Stimulated activated CD8-positive, alpha-beta memory T cell treated with anti-CD3 and anti-CD28 coated beads, Interleukin-15, amount 100 ng/mL, for 24 hours (primary cell): ENCODE results near the gene DNAJB6.
"Not testable (repeated sequence)": the region's sequence is repeated elsewhere in the genome, so short reads cannot be mapped to it uniquely, and the experiment has no call there.

Experiments used
- DNase-seq: peaks from one replicate; pipeline ENCODE4 v3.0.0-alpha.2; 2020; ENCODE audit warnings: low read depth

The DNAJB6 gene

DNA sequence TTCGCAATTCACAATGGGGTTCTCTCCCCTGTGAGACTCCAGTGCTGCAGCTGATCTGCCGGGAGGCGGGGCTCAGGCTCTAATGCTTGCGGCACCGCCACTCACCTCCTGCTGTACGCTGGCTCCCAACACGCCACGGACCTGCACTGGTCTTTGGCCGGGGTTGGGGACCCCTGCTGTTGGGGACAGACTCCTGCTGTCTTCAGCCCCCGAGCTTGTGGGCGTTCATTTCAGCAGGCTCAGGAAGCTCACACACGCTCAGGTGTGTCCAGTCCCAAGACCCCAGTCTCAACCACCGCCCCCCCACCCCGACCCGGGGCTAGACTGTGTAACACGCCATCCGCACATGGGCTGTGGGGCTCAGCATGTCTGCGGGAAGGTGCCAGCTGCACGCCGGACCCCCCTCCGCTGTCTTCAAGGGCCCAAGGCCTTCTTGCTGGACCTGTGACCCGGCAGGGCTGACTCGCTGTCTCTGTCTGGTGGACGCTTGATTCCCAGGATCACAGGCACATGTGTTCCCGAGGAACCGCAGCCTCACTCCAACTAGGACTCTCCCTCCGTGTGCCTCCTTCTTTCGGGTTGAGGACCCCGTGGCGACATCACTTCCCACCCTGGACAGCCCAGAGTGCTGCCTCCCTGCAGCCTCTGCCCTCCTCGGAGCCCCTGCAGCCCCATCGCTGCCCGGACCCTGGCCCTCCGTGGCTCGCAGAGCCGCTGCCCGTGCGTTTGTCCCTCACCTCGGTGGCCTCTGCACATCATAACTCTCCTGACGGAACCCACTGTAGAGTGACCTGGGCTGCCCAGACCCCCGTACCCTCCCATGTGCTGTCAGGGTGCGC is 106.4 kb downstream of the DNAJB6 start:
- DNase-seq = no peak

DNA sequence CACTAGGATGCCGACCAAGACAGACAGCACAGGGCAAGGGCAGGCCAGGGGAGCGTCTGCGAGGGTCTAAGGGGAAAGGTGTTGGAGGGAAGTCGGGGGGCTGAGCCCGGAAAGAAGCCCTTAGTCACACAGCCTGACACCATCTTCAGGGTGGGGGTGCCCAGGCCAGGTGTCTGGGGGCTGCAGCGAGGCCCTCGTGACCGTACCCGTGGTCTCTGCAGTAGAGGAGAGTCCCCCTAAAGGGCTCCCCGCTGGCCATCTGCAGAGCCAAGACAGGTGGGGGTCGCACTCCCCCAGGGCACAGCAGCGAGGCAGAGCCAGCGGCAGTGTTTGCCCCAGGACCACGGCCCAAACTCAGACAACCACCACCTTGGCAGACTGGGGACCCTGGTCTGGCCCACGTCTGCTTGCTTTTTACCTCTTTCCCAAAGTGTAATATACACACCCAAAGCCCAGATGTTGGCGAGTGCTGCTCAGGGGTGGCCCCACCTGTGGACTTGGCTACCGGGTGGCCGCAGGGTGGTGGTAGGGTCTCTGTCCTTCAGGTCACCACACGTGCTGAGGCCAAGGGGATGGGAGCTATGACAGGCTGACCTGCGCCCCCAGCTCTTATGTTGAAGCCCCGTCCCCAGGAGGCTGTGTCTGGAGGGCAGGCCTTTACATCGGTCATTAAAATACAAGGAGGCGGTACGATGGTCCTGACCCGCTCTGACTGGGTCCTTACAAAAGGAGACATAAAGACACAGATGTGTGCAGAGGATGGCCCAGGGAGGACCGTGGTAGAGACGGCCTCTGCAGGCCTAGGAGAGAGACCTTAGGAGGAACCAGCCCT is 107.4 kb downstream of the DNAJB6 start:
- DNase-seq = no peak

DNA sequence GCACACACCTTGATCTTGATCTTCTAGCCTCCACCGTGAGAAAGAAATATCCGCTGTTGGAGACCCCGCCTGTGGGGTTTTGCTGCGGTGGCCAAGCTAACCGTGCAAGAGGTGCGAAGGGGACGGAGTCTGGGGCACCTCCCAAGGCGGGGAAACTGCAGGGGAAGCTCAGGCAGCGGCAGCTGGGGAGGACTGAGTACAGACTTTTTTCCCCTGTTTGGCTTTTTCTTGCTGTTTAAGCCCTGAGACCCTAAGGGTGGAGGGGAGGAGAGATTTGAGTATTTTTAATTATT is 108.0 kb downstream of the DNAJB6 start:
- no peak for DNase-seq

DNA sequence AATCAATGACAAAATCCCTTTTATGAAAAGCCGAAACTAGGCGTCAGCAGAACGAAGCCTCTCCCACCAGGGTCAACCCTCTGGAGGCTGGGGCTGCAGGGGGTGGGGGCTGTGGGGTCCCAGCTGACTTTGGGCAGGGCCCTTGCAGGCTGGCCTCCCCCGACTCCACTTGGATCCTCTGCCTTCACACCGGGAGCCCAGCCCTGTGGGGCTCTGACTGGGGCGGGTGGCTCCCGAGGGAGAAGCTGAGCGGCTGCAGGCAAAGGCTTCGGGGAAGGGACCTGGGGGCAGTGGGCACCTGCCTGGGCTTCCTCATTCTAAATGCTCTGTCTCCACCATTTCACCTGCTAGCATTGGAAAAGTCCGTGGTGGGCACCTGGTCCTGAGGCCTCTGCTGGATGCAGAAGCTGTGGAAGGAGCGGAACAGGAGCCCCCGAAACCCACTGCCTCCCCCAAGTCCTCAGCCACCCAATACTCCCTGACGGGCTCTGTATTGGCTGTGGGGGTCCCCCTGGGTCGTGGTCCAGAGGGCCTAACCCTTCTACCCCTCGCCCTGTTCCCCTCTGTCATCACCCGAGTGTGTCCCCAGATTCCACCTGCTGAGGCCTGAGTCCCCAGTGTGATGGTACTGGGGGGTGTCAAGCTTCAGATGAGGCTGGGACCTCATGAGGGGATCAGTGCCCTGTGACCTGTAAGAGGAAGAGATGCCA is 108.6 kb downstream of the DNAJB6 start:
- DNase-seq = no peak

DNA sequence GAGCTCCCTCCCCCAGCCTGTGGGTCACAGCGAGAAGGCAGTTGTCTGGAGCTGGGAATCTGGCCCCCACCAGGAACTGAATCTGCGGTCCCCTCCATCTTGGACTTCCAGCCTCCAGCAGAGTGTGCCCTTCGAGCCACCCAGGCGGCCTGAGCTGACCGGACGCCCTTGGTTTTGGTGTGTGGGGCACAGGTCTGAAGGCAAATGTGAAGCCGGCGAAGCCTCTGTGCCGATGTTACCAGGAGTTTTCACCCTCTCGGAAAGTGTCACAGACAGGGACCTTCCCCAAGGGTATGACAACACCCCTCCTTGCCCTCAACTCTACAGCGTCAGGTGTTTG is 109.1 kb downstream of the DNAJB6 start:
- no peak for DNase-seq

DNA sequence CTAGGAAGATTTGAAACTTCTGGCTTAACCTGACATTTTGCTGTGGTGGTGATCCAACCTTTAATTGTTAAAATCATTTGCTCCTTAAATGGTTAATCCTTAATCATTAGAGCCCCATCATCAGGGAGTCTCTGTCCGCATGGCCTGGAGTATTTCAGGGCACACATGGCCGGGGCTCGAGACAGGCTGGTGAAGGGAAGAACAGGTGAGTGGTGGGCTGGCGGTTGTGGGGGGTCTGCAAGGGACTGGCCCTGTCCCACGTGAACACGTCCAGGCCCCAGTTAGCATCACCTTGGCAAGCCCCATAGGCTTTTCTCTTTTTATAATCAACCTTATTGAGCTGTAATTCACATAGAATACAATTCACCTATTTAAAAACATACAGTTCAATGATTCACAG is 109.5 kb downstream of the DNAJB6 start:
- DNase-seq = no peak

DNA sequence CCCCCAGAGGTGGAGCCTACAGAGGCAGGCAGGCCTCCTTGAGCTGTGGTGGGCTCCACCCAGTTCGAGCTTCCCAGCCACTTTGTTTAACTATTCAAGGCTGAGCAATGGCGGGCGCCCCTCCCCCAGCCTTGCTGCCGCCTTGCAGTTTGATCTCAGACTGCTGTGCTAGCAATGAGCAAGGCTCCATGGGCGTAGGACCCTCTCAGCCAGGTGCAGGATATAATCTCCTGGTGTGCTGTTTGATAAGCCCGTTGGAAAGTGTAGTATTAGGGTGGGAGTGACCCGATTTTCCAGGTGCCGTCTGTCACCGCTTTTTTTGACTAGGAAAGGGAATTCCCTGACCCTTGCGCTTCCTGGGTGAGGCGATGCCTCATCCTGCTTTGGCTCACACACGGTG is 117.2 kb downstream of the DNAJB6 start:
- DNase-seq = not testable (repeated sequence)

DNA sequence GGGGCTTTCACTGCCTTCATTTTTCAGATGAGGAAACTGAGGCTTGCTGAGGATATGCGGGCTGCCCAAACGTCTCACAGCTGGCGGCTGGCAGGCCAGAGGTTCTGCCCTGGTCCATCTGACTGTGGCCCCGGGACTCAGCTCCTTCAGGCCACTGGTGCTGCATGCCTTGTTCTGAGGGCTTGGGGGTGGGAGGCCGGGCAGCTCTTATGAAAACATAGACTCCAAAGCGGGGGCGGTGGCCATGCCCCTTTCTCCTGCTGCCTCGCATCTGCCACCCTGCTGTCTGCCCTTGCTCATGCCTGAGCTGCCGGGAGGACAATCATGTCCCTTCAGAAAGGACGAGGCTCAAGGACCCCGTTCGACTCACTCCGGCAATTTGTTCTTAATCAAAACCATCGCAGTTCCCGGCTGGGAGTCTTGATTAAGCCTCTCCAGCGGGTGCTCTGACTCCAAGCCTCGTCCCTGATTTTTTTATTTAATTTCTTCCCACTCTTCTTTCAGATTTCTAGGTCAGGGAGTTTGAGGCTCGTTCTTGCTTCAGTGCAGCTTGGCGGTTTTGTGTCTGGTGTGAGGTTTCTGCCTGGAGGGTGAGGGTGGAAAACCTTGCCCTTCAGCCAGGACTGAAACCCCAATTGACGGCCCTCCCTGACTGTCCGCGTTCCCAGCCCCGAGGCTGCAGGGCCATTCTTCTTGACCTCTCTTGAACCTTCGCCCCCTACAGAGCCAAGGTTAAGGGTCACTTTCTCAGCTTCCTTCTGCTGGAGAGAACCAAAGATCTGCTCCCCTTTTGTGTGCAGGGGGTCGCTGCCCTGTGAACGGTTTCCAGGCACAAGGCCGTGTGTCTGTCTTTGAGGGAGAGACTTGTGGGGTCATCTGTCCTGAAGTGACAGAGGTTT is 120.8 kb downstream of the DNAJB6 start:
- no peak for DNase-seq

DNA sequence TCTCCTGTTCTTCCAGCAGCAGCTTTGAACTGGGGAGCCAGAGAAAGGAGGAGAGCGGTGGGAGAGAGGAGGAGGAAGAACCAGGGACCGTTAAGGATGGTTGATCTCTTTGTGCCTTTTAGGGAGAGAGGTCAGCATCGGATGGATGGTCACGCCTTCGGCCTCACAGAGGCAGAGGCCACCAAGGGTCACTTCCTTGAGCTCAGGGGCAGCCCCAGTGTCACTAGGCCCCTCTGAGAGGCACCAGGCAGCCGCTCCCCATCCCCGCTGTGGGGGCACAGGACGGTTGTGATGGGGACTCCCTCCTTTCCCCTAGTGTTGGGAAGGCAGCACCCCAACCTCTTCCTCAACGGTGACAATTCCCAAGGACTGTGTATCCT is 121.4 kb downstream of the DNAJB6 start:
- DNase-seq = no peak

DNA sequence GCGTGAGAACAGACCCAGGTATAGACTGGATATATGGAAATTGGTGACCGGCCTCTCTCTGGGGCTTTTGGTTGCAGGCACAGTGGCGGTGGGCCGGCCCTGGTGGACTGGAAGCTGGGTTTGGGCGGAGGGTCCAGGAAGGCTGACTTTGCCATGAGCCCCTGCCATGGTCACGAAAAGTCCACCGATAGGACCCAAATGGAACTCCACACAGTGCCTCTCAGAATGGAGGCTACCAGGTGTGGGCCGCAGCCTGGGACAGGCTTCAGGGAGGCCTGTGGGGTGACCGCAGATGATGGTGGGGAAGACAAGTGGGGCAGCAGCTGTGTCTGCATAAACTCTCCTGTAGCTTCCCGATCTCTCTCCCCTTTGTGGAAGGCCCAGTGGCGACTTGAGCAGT is 123.2 kb downstream of the DNAJB6 start:
- no peak for DNase-seq

DNA sequence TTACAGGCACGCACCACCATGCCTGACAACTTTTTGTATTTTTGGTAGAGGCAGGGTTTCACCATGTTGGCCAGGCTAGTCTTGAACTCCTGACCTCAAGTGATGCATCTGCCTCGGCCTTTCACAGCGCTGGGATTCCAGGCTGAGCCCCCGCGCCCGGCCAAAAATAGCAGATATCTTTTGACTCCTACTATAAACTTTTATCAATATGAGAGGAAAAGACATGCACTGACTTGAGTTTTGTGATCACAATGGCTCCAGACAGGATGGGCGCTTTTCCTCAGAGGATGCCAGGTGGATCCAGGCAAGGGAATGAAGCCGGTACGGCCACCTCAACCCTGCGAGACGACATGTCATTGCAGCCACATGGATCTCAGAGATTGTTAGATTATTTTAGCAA is 123.9 kb downstream of the DNAJB6 start:
- DNase-seq = no peak

DNA sequence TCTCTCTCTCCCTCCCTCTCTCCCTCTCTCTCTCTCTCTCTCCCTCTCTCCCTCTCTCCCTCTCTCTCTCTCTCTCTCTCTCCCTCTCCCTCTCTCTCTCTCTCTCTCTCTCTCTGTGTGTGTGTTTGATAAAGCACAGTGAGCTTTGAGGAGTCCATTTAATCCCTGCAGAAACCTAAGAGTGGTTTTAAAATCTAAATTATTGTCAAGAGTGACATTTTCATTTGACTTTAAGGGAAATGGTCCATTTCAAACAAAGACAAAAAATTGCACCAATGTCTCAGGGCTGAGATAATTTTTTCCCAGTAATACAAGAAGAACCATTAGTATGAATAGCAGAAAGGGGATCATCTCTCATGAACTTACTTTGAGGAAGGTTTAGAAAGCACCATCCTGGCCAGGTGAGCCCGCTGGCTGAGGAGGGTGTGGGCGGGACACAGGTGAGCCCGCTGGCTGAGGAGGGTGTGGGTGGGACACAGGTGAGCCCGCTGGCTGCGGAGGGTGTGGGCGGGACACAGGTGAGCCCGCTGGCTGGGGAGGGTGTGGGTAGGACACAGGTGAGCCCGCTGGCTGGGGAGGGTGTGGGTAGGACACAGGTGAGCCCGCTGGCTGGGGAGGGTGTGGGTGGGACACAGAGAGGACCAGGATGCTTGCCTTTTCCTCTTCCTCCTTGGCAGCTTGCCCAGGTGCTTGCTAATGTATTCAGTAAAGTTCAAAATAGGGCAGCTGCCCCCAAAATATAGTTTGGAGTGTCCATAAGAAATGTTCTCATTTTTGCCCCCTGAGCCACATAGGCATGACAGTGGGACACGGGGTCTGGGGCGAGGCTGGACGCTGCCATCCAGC is 125.0 kb downstream of the DNAJB6 start:
- DNase-seq = no peak

DNA sequence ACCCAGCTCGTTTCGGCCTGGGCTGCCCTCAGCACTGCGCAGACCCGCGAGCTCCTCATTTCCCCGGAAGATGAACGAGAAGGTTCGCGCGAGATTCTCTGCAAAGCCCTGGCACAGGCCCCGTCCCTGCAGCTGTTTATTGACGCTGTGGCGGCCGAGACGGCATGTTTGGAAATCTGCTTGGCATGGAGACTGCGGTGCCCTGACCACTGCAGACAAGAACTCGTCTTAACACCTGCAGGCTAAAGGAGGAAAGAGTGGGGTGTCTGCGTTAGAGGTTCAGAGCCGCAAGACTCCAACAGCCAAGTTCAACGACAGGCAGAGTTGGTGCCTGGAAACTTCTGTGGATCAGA is 125.6 kb downstream of the DNAJB6 start:
- DNase-seq = no peak

DNA sequence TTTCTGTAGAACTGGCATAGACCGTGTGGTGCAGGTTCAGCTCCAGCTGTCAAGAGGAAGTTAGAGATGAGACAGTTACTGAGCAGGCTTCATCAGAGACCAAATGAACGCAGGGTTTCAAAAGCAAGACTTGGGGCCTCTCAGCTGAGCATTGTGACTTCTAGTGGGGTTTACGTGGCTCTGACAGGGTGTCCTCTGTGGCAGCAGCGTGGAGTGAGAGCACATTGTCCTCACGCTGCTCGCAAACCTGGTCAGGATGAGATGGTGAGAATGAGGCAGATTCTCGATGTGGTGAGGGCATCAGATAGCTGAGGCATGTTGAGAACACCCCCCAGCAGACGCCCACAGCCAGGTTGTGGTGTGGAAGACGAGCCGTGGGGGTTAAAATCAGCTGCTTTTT is 126.0 kb downstream of the DNAJB6 start:
- DNase-seq = no peak

DNA sequence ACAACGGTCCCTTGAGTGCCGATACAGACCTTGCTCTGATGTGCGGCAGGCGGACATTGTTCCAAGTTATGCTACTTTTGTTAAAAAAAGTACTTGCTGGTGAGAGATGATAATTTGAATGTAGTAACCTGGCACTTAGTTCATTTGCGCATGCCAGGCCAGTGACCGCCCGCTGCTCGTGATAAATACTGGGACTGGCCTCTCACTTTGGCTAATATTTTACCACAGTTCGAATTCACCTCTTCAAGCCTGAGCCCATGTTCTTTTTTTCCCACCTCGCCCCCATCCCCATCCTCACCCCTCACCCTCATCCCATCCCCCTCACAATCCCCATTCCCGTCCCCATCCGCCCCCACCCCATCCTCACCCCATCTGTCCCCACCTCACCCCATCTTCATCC is 126.4 kb downstream of the DNAJB6 start:
- no peak for DNase-seq

DNA sequence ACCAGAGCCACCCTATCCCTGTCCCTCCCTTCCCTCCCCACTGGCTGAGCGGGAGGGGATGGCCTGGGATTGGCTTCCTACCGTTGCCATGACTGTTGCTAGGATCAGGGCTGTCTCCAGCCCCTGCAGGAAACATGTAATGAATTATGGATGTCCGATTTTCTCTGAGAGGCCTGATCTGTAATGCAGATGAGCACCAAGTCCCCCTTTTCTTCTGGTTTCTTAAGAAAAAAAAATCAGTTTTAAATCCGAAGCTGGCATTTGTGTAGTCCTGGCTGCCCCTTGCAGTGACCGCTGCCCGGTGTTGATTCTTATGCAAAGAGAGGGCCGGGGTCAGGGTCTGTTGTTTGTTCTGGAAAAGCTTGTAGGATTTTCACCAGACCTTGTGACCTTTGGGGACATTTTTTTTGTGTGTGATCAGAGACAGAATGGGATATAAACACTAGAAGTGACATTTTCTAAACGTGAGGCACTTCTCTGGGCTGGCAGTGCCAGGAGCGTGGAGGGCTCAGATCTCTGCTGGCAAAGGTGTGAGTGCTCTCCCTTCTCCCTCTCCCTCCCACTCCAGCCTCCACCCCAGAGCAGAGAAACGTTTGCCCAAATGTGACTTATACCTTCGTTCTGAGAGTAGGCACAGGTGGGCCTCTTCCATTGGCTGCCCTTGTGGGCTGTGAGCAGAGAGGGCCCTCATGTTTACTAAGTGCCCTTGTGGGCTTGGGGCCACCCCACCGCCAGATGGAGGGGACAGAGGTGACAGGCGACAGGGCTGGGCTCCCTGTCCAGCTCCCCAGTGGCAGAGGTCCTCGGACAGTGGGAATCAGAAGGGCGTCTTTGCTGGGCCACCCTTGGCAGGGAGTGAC is 127.5 kb downstream of the DNAJB6 start:
- no peak for DNase-seq

DNA sequence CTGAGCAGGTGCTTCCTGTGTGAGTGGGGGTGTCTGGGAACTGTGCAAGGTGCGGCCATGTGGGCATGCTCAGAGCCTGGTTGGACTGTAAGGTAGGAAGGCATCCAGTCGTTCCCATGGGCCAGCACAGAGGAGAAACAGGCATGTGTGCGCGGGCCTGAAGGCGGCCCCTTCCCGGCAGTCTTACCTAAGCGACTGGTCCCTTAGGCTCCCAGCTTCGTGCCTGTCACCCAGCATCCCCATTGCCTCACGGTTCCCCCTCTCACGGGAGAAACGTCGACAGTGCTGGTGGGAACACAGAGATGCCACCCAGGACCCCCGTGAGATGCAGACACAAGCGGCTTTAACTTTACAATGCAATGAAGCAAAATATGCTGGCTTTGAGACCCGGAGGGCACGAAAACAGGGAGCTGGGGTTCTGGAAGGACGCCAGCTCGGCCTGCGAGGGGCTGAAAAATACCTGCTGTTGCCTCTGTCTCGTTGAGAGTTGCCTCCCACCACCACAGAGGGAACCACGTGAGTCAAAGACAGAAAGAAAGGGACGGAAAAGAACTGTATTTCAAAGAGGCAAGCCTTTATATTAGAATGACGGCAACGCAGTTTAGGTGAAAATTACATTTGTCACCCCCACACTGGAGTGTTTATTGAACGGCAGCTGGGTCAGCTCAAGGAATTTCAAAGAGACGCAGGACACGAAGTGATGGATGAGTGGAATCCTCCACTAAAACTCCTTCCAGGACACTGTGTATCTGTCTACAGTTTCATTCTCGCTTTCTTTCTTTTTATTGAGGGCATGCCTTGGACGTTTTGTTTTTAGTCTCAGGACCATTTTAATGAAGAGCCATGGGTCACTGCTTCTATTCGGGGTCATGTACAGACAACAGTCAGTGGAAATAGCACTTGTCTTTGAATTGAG is 128.4 kb downstream of the DNAJB6 start:
- DNase-seq = no peak

DNA sequence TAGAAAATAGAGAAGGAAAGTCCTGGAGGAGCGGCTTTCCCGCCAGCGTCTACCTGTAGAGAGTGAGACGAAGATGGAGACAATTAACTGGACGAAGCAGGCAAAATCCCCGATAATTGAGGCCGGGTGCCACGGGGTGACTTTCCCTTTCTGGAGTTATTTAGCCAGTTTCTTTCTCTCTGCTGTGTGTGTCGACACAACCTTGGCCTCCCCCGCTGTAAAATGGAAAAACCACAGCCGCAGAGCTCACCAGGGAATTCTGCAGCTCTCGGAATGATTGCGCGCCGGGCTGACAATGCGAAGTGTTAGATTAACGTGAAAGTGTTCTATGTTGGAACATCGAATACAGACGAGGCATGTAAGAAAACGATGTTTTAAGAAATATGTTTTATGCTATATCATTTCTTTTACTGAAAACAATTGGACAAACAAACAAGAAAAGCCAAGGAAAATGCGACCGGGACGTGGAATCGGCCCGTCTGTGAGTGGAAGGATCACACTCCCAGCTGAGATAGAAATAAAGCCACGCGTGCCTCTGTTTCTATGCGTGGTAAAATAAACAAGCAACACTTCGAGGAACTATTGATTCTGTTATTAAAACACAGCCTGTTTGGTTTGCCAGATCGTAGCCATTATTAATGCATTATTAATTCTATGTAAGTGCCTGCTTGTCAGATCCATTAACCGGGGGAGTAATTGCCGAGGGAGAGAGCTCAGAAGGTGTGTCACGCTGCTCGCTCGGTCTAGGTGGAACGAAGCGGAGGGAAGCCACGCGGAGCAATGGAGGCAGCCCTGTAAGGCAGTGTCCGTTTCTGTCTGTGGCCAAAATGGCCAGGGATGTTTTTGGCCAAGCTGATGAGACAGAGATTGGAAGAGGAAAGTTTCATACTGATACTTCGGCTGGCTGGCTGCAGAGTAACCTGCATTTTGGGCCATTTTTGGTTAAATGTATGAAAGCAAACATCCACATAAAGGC is 129.4 kb downstream of the DNAJB6 start:
- no peak for DNase-seq
